SH-SY5Y (cell line): ENCODE results near the gene SPATA20.

Source experiments
- GATA2 ChIP-seq: IDR thresholded peaks from 2 replicates; pipeline ENCODE4 v1.6.1; 2011; ENCODE audit warnings: mild to moderate bottlenecking, low read depth, low read length
- GATA3 ChIP-seq: IDR thresholded peaks from 2 replicates; pipeline ENCODE4 v1.6.1; 2011; ENCODE audit warnings: low read depth, mild to moderate bottlenecking, low read length, moderate library complexity

SPATA20 gene

GRCh38 chr17:50540560-50541401, 6.2 kb upstream of the SPATA20 start:
- no peak for TF ChIP-seq GATA3
- no peak for TF ChIP-seq GATA2

- no peak for TF ChIP-seq GATA2
- TF ChIP-seq GATA3: no peak
Measured at GRCh38 chr17:50541402-50541715, 5.6 kb upstream of the SPATA20 start.

DNA sequence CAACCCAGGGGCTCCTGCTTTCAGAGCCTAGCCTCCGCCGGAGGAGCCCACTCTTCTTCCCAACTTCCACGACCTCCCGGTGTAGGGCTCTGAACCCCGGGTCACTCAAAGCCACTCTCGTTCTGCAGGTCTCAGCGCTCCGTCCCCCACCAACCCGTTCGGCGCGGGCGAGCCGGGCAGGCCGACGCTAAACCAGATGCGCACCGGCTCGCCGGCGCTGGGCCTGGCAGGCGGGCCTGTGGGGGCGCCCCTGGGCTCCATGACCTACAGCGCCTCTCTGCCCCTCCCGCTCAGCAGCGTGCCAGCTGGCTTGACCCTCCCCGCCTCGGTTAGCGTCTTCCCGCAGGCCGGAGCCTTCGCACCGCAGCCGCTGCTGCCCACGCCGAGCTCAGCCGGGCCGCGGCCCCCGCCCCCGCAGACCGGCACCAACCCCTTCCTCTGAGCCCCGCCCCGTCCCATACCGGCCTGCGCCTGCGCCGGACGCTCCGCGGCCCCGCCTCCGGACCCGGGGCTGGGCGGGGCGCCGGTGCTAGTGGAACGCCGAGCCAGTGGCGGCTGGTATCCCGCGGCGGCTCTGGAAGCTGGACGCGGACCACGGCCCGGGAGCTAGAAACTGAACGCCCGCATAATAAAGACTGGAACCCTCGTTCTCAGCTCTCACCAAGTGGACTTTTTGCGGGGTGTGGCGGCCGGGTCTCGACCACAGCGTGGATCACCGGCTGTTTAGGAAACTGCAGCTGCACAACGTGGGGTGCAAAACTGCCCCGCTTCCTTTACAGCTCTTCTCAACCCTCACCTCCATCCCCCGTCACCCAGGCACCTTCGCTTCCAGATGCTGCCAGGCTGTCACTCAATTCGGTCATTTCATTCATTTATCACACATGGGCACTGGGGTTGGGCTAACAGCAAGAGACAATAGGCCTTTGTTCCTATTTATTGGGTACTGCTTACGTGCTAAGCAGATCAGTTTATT, 5.0 kb upstream of the SPATA20 start:
- TF ChIP-seq GATA2: no peak; the same call in 1 of the 2 replicates
- TF ChIP-seq GATA3: no peak

GRCh38 chr17:50542795-50543774, 3.9 kb upstream of the SPATA20 start:
- no peak for TF ChIP-seq GATA2
- TF ChIP-seq GATA3: no peak

GRCh38 chr17:50544516-50544915, 2.5 kb upstream of the SPATA20 start:
- TF ChIP-seq GATA2 (no peak), GATA3 (no peak)

- TF ChIP-seq GATA3: no peak
- TF ChIP-seq GATA2: no peak
Measured at GRCh38 chr17:50545311-50545710, 1.7 kb upstream of the SPATA20 start.

DNA sequence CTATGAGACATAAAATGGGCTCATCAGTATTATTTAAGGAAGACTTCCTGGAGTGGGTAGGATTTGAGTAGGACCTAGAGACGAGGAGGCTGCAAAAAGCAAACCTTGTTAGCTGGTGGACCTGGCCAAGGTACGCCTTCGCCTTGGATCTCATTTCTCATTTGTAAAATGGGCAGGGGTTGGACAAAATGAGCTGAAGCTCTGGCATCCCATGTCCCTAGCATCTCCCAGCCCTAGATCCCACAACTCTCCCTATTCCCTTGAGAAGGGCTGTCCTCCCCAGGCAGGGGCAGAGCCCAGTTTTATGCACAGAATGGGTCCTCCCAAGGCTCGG, 306 bp upstream of the SPATA20 start:
- no peak for TF ChIP-seq GATA3
- no peak for TF ChIP-seq GATA2

DNA sequence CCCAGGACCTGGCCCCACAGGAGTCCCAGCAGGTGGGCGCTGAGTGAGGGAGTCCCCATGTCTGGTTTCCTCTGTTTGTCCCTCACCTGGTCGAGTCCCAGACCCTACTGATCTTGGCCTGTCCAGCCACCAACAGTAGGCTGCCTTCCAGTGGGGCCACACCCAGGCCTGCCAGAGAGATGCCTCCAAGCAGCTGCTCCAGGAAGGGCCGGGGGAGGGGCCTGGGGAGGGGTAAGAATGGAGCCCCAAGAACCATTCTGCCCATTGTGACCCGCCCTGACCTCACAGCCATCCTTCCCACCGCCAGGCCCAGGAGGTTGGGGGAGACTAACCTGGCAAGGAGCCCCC, 736 bp downstream of the SPATA20 start:
- TF ChIP-seq GATA2 (no peak), GATA3 (no peak)

- TF ChIP-seq GATA2 (no peak), GATA3 (no peak)
Measured at GRCh38 chr17:50548831-50549230, 1.9 kb downstream of the SPATA20 start.

DNA sequence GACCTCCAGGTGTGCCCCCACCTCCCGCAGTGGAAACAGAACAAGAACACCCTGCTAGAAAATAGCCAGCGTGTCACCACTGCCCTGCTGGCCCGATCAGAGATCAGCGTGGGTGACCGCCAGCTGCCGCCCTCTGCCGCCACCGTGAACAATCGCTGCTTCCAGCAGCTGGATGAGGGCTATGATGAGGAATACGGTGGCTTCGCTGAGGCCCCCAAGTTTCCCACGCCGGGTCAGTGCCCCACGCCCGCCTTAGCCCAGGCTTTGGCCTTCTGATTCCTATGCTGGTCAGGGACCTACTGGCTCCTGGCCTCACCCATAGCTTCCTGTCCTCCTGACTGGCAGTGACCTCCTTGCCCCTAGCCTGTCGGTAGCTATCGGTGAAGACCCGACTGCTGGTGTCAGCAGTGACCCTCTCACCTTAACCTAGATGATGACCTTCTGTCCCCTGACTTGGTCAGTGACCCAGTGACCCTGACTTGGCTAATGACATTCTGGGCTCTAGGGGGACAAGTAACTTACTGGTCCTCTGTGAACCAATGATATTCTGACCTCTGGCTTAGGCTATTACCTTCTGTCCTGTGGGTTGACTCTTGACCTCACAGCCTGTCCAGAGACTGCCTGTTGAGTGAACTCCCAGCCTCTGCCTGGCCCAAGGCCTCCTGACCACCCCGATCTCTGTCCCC, 2.4 kb downstream of the SPATA20 start:
- no peak for TF ChIP-seq GATA3
- no peak for TF ChIP-seq GATA2

DNA sequence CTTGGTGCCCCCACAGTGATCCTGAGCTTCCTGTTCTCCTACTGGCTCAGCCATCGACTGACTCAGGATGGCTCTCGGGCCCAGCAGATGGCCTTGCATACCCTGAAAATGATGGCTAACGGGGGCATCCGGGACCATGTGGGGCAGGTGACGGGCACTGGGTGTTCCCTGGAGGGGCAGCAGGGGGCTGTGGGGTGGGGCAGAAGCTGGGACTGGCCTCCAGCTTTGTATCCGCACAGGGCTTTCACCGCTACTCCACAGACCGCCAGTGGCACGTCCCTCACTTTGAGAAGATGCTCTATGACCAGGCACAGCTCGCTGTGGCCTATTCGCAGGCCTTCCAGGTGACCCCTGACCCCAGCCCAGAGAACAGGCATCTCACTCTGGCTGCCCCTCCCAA, 3.0 kb downstream of the SPATA20 start:
- TF ChIP-seq GATA2 (no peak), GATA3 (no peak)

DNA sequence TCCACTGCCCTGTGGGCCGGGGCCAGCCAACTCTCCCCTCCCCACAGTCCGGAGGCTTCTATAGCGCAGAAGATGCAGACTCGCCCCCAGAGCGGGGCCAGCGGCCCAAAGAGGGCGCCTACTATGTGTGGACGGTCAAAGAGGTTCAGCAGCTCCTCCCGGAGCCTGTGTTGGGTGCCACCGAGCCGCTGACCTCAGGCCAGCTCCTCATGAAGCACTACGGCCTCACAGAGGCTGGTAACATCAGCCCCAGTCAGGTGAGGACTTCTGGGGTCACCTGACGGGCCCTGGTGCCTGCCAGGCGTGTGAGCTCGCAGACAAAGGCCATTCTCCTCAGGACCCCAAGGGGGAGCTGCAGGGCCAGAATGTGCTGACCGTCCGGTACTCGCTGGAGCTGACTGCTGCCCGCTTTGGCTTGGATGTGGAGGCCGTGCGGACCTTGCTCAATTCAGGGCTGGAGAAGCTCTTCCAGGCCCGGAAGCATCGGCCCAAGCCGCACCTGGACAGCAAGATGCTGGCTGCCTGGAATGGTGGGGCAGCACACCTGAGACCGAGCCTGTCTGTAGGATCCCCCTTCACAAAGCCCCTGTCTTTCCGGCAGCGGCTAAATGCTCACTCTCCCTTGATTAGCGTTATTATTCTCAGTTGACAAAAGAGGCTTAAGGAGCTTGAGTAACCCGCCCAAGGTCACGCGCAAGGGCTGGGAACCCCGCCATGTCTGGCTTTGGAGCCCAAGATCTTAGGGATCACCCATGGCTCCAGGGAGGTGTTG, 3.9 kb downstream of the SPATA20 start:
- TF ChIP-seq GATA3: no peak
- no peak for TF ChIP-seq GATA2

DNA sequence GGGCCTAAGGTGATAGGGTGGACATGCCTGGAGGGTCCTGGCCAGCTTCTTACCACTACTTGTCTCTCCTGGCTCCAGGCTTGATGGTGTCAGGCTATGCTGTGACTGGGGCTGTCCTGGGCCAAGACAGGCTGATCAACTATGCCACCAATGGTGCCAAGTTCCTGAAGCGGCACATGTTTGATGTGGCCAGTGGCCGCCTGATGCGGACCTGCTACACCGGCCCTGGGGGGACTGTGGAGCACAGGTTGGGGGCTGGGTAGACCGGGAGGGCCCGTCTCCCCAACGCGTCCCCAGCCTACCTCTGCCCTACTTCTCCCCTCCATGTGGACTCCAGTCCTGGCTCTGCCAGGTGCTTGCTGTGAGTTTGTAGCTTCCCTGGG, 4.5 kb downstream of the SPATA20 start:
- no peak for TF ChIP-seq GATA2
